Natural killer cell (primary cell): Measurements from ENCODE around the gene ZNF580. TPM values are rescaled to one million over a fixed set of nuclear protein-coding genes. Genes with fewer than 3 reads are reported as not detected.
A peak's percentile ranks its signal among the peaks of the same experiment; 100 is the strongest.

Source experiments
- ATAC-seq, 3 donors: fragments of 150-1000 bp in 2 of 3; fragments of 200-7000 bp in 1 of 3; cut with Tn5 transposase; 1 replicate in 1 of 3; 2 replicates in 2 of 3; pipeline ENCODE4 v1.10.0; 2021; ENCODE audit warnings: mild to moderate bottlenecking in 2 of 3, moderate library complexity in 2 of 3
- DNase-seq, 2 donors: peaks; one replicate each; pipeline versions ENCODE4 v3.0.0 to v3.0.0-alpha.2; 2013 to 2021; ENCODE audit warnings: mixed read lengths in 1 of 2
- H3K27ac ChIP-seq: one replicate; pipeline ENCODE4 v1.5.1; 2013; ENCODE audit warnings: mild to moderate bottlenecking, low read length
- H3K27me3 ChIP-seq: one replicate; pipeline ENCODE4 v1.6.1; 2013; ENCODE audit warnings: low read length; ENCODE audit not compliant: control insufficient read depth, insufficient read depth
- H3K36me3 ChIP-seq: one replicate; pipeline ENCODE4 v1.6.1; 2013; ENCODE audit warnings: low read length; ENCODE audit not compliant: control insufficient read depth, insufficient read depth
- H3K4me1 ChIP-seq: one replicate; pipeline ENCODE4 v1.6.1; 2013; ENCODE audit warnings: low read length; ENCODE audit not compliant: control insufficient read depth, insufficient read depth
- H3K4me3 ChIP-seq: one replicate; pipeline ENCODE4 v1.5.1; 2013; ENCODE audit warnings: low read length
- H3K9me3 ChIP-seq: one replicate; pipeline ENCODE4 v1.6.1; 2013; ENCODE audit warnings: low read length; ENCODE audit not compliant: control insufficient read depth, insufficient read depth
- H3K27ac Mint-ChIP-seq, 2 donors: one replicate each; pipeline ENCODE4 v1.8.0; 2022; ENCODE audit warnings: mild to moderate bottlenecking in 2 of 2, mixed read lengths in 2 of 2, moderate library complexity in 1 of 2
- H3K27me3 Mint-ChIP-seq, 2 donors: one replicate each; pipeline ENCODE4 v1.8.0; 2022; ENCODE audit warnings: low read depth in 2 of 2, mixed read lengths in 2 of 2
- H3K36me3 Mint-ChIP-seq: one replicate; pipeline ENCODE4 v1.8.0; 2022; ENCODE audit warnings: mixed read lengths
- H3K4me1 Mint-ChIP-seq, 2 donors: one replicate each; pipeline ENCODE4 v1.8.0; 2022; ENCODE audit warnings: mixed read lengths in 2 of 2
- H3K4me3 Mint-ChIP-seq: one replicate; pipeline ENCODE4 v1.8.0; 2022; ENCODE audit warnings: mild to moderate bottlenecking, moderate library complexity, mixed read lengths
- H3K9me3 Mint-ChIP-seq, 2 donors: one replicate each; pipeline ENCODE4 v1.8.0; 2022; ENCODE audit warnings: mixed read lengths in 2 of 2
- CTCF ChIP-seq: fragments of 200-600 bp; IDR thresholded peaks from one replicate; pipeline ENCODE4 v1.8.0; 2022; ENCODE audit warnings: antibody characterized with exemption
- WGBS: methylation state at CpG from one replicate; pipeline ENCODE4 v1.1.7; 2013; ENCODE audit warnings: missing lambda C conversion rate; ENCODE audit not compliant: insufficient coverage; 5-methylcytosine and 5-hydroxymethylcytosine counted together
- intact Hi-C: fragments of 100-400 bp; cut with micrococcal nuclease; formaldehyde crosslinking; loops from one replicate; pipeline ENCODE4 v1.14.2; 2022
- total RNA-seq, 4 donors: library from RNA; stranded (reverse); fragments of 120-200 nt in 1 of 4; gene quantifications; one replicate each; pipeline versions ENCODE4 v1.2.3 to v1.2.4, GENCODE V29; 2013 to 2022

ZNF580 gene
- total RNA-seq, 3 donors from 2014 or later (not counting 1 experiment from before 2014, with no cell fraction given): 38.0 to 46.0 (median 40.0) TPM

- Mint-ChIP-seq H3K27ac (peak overlapping the region; percentile 27 to 77), H3K9me3 (no peaks in the 10 kb centered on the region), H3K36me3 (no peaks in the 10 kb centered on the region), H3K27me3 (no peaks in the 10 kb centered on the region), H3K4me3 (no peak overlapping the region), H3K4me1 (peaks cover 38 to 45% of the 10 kb centered on the region in 2 donors)
- TF ChIP-seq CTCF: no peak
- ATAC-seq: no peak
- H3K36me3 ChIP-seq: peaks cover 38% of the 10 kb centered on the region
- no peak for DNase-seq
- no peak overlapping the region for H3K4me3 ChIP-seq
- 89% methylated on average over 4 of the region's 5 CpGs for WGBS
- H3K4me1 ChIP-seq: peaks cover 31% of the 10 kb centered on the region
- H3K27ac ChIP-seq: no peak overlapping the region
- intact Hi-C loops: no loop called here
- H3K27me3 ChIP-seq: no peaks in the 10 kb centered on the region
- no peaks in the 10 kb centered on the region for H3K9me3 ChIP-seq
Measured at GRCh38 chr19:55672418-55672817, 31.6 kb downstream of the ZNF580 start.

- H3K4me1 ChIP-seq: peaks cover 42% of the 10 kb centered on the region
- DNase-seq: no peak
- ATAC-seq: no peak
Measured at GRCh38 chr19:55673465-55673864, 32.7 kb downstream of the ZNF580 start.

GRCh38 chr19:55673889-55674288 lies 33.1 kb downstream of the ZNF580 start:
- peaks cover 46% of the 10 kb centered on the region for H3K4me1 ChIP-seq
- peak overlapping the region; percentile 82 for H3K27ac ChIP-seq
- no peak overlapping the region for H3K4me3 Mint-ChIP-seq
- ATAC-seq (no peak), DNase-seq (no peak)
- no peaks in the 10 kb centered on the region for H3K27me3 ChIP-seq
- H3K9me3 Mint-ChIP-seq: no peaks in the 10 kb centered on the region
- H3K36me3 ChIP-seq: peaks cover 36% of the 10 kb centered on the region
- H3K27me3 Mint-ChIP-seq: no peaks in the 10 kb centered on the region
- peaks cover 46 to 59% of the 10 kb centered on the region in 2 donors for H3K4me1 Mint-ChIP-seq
- no peaks in the 10 kb centered on the region for H3K9me3 ChIP-seq
- H3K4me3 ChIP-seq: no peak overlapping the region
- H3K27ac Mint-ChIP-seq: peak overlapping the region; percentile 88 to 99
- no peak for TF ChIP-seq CTCF
- intact Hi-C loops: loop anchor here (2.0 kb wide), 1 partner anchor 19 kb away; the partner anchor contains the start of gene U2AF2
- no peaks in the 10 kb centered on the region for H3K36me3 Mint-ChIP-seq
- 89% methylated on average over 4 of the region's 15 CpGs for WGBS

More at GRCh38 chr19:55673465-55673864, 32.7 kb downstream of the ZNF580 start:
- Mint-ChIP-seq H3K36me3 (no peaks in the 10 kb centered on the region), H3K27me3 (no peaks in the 10 kb centered on the region), H3K27ac (peak overlapping the region; percentile 77 to 99), H3K4me1 (peaks cover 46 to 56% of the 10 kb centered on the region in 2 donors), H3K9me3 (no peaks in the 10 kb centered on the region), H3K4me3 (no peak overlapping the region)
- Histone ChIP-seq H3K9me3 (no peaks in the 10 kb centered on the region), H3K27me3 (no peaks in the 10 kb centered on the region), H3K27ac (peak overlapping the region; percentile 20), H3K4me3 (no peak overlapping the region), H3K36me3 (peaks cover 36% of the 10 kb centered on the region)
- intact Hi-C loops: no loop called here
- no peak for TF ChIP-seq CTCF
- 89% methylated on average over 7 of the region's 9 CpGs for WGBS

GRCh38 chr19:55674459-55674840 lies 33.6 kb downstream of the ZNF580 start:
- Mint-ChIP-seq H3K4me1 (peaks cover 51 to 61% of the 10 kb centered on the region in 2 donors), H3K9me3 (no peaks in the 10 kb centered on the region), H3K36me3 (no peaks in the 10 kb centered on the region), H3K4me3 (peak overlapping the region; percentile 55), H3K27ac (peak overlapping the region; percentile 88 to 99), H3K27me3 (no peaks in the 10 kb centered on the region)
- H3K9me3 ChIP-seq: no peaks in the 10 kb centered on the region
- peaks cover 36% of the 10 kb centered on the region for H3K36me3 ChIP-seq
- intact Hi-C loops: loop anchor here (2.0 kb wide), 1 partner anchor 20 kb away; the partner anchor contains the start of gene U2AF2
- H3K27me3 ChIP-seq: no peaks in the 10 kb centered on the region
- H3K4me1 ChIP-seq: peaks cover 52% of the 10 kb centered on the region
- no peak for TF ChIP-seq CTCF
- 49% methylated on average over 17 of the region's 17 CpGs for whole genome bisulfite sequencing
- ATAC-seq: no peak
- peak overlapping the region; percentile 82 for H3K27ac ChIP-seq
- DNase-seq: no peak
- peak overlapping the region; percentile 17 for H3K4me3 ChIP-seq
